Trophoblast cell (in vitro differentiated cells and primary cell): ENCODE results near the gene RGS7.

Experiments
- DNase-seq, 2 donors: peaks; one replicate each; pipeline ENCODE4 v3.0.0-alpha.2; 2016
- H2AFZ ChIP-seq: 2 replicates; pipeline ENCODE4 v1.6.1; 2013; ENCODE audit warnings: low read length, moderate library complexity, mild to moderate bottlenecking; ENCODE audit not compliant: insufficient read depth, poor library complexity
- H2AK5ac ChIP-seq: 2 replicates; pipeline ENCODE4 v1.6.1; 2013; ENCODE audit warnings: mild to moderate bottlenecking, low read length
- H2BK120ac ChIP-seq: 2 replicates; pipeline ENCODE4 v1.6.1; 2013; ENCODE audit warnings: low read length, mild to moderate bottlenecking, moderate library complexity; ENCODE audit not compliant: insufficient read depth, poor library complexity
- H2BK12ac ChIP-seq: 2 replicates; pipeline ENCODE4 v1.6.1; 2013; ENCODE audit warnings: mild to moderate bottlenecking, low read length, moderate library complexity
- H2BK5ac ChIP-seq: 2 replicates; pipeline ENCODE4 v1.6.1; 2013; ENCODE audit warnings: low read length, low read depth, moderate library complexity, mild to moderate bottlenecking; ENCODE audit not compliant: poor library complexity
- H3K14ac ChIP-seq: 2 replicates; pipeline ENCODE4 v1.6.1; 2013; ENCODE audit warnings: mild to moderate bottlenecking, low read length
- H3K18ac ChIP-seq: 2 replicates; pipeline ENCODE4 v1.6.1; 2013; ENCODE audit warnings: mild to moderate bottlenecking, low read length
- H3K23ac ChIP-seq: 2 replicates; pipeline ENCODE4 v1.6.1; 2013; ENCODE audit warnings: low read length
- H3K27ac ChIP-seq: 2 replicates; pipeline ENCODE4 v1.5.1; 2013; ENCODE audit warnings: low read depth, mild to moderate bottlenecking, inconsistent platforms, low read length, moderate library complexity
- H3K27me3 ChIP-seq: 2 replicates; pipeline ENCODE4 v1.6.1; 2013; ENCODE audit warnings: inconsistent platforms, mild to moderate bottlenecking, low read length, moderate library complexity; ENCODE audit not compliant: insufficient read depth
- H3K36me3 ChIP-seq, 2 experiments: 1 replicate in 1 of 2; 2 replicates in 1 of 2; pipeline ENCODE4 v1.6.1; 2013; ENCODE audit warnings: low read length in 2 of 2, mild to moderate bottlenecking in 2 of 2, moderate library complexity in 1 of 2; ENCODE audit not compliant: insufficient read depth in 2 of 2, control insufficient read depth in 1 of 2
- H3K4ac ChIP-seq: 2 replicates; pipeline ENCODE4 v1.6.1; 2013; ENCODE audit warnings: low read depth, mild to moderate bottlenecking, low read length, moderate library complexity
- H3K4me1 ChIP-seq, 2 experiments: 1 replicate in 1 of 2; 2 replicates in 1 of 2; pipeline ENCODE4 v1.6.1; 2013; ENCODE audit warnings: low read length in 2 of 2, mild to moderate bottlenecking in 2 of 2, moderate library complexity in 1 of 2; ENCODE audit not compliant: insufficient read depth in 2 of 2, control insufficient read depth in 1 of 2
- H3K4me2 ChIP-seq: 2 replicates; pipeline ENCODE4 v1.6.1; 2013; ENCODE audit warnings: inconsistent platforms, mild to moderate bottlenecking, low read length, moderate library complexity
- H3K4me3 ChIP-seq: 2 replicates; pipeline ENCODE4 v1.5.1; 2013; ENCODE audit warnings: mild to moderate bottlenecking, low read depth, low read length, inconsistent platforms
- H3K79me1 ChIP-seq: one replicate; pipeline ENCODE4 v1.6.1; 2013; ENCODE audit warnings: low read length
- H3K79me2 ChIP-seq: 2 replicates; pipeline ENCODE4 v1.6.1; 2013; ENCODE audit warnings: low read length, mild to moderate bottlenecking; ENCODE audit not compliant: control insufficient read depth, insufficient read depth, poor library complexity
- H3K9ac ChIP-seq: 2 replicates; pipeline ENCODE4 v1.6.1; 2013; ENCODE audit warnings: mild to moderate bottlenecking, low read length
- H3K9me3 ChIP-seq: 2 replicates; pipeline ENCODE4 v1.6.1; 2013; ENCODE audit warnings: low read depth, mild to moderate bottlenecking, control low read depth, inconsistent platforms, low read length; ENCODE audit not compliant: insufficient read depth
- H4K12ac ChIP-seq: 2 replicates; pipeline ENCODE4 v1.6.1; 2013; ENCODE audit warnings: low read depth, mild to moderate bottlenecking, low read length, moderate library complexity
- H4K8ac ChIP-seq: 2 replicates; pipeline ENCODE4 v1.6.1; 2013; ENCODE audit warnings: low read depth, mild to moderate bottlenecking, low read length, moderate library complexity
- H4K91ac ChIP-seq: one replicate; pipeline ENCODE4 v1.6.1; 2013; ENCODE audit warnings: low read depth, mild to moderate bottlenecking, low read length, moderate library complexity
- WGBS: extraction: QIAGEN DNeasy Blood & Tissue Kit; methylation state at CpG from one replicate; pipeline ENCODE4 v1.1.7; 2013; ENCODE audit warnings: missing lambda C conversion rate; ENCODE audit not compliant: insufficient read length, insufficient coverage; ENCODE audit errors: extremely low coverage; 5-methylcytosine and 5-hydroxymethylcytosine counted together

RGS7 gene

GRCh38 chr1:240917976-240918375 is 439.0 kb downstream of the RGS7 start:
- Histone ChIP-seq H2AK5ac (no peak overlapping the region), H3K9me3 (no peaks in the 10 kb centered on the region), H3K4me3 (no peak overlapping the region), H3K27ac (no peak overlapping the region), H3K36me3 (no peaks in the 10 kb centered on the region), H3K23ac (no peak overlapping the region), H3K79me1 (no peaks in the 10 kb centered on the region), H2BK5ac (no peak overlapping the region), H2BK12ac (no peak overlapping the region), H3K4ac (no peak overlapping the region), H2AFZ (no peak overlapping the region), H4K91ac (no peak overlapping the region), H2BK120ac (no peak overlapping the region), H4K12ac (no peak overlapping the region), H3K14ac (no peak overlapping the region), H3K9ac (no peak overlapping the region), H3K79me2 (no peaks in the 10 kb centered on the region), H3K4me1 (no peaks in the 10 kb centered on the region), H3K27me3 (no peaks in the 10 kb centered on the region), H3K18ac (no peak overlapping the region), H4K8ac (no peak overlapping the region), H3K4me2 (no peak overlapping the region)
- no peak for DNase-seq
- no CpG with 5 or more reads among the region's 1 CpG for WGBS

GRCh38 chr1:240914506-240914905 is 442.5 kb downstream of the RGS7 start:
- H3K79me1 ChIP-seq, result no peaks in the 10 kb centered on the region
- H3K4ac ChIP-seq, result no peak overlapping the region
- H3K14ac ChIP-seq, result no peak overlapping the region
- no peak overlapping the region for H2AK5ac ChIP-seq
- H4K8ac ChIP-seq, result no peak overlapping the region
- no peaks in the 10 kb centered on the region for H3K4me1 ChIP-seq
- no peak overlapping the region for H3K18ac ChIP-seq
- no peak overlapping the region for H3K4me3 ChIP-seq
- H2BK12ac ChIP-seq, result no peak overlapping the region
- H3K27ac ChIP-seq, result no peak overlapping the region
- H4K91ac ChIP-seq, result no peak overlapping the region
- no peaks in the 10 kb centered on the region for H3K27me3 ChIP-seq
- H3K9ac ChIP-seq, result no peak overlapping the region
- no peak overlapping the region for H3K4me2 ChIP-seq
- no peak overlapping the region for H2AFZ ChIP-seq
- H3K79me2 ChIP-seq, result no peaks in the 10 kb centered on the region
- no peak overlapping the region for H4K12ac ChIP-seq
- no peaks in the 10 kb centered on the region for H3K36me3 ChIP-seq
- no peak overlapping the region for H2BK120ac ChIP-seq
- DNase-seq, result no peak
- no CpG with 5 or more reads among the region's 1 CpG for WGBS
- H3K23ac ChIP-seq, result no peak overlapping the region
- no peaks in the 10 kb centered on the region for H3K9me3 ChIP-seq
- H2BK5ac ChIP-seq, result no peak overlapping the region

- no peak overlapping the region for H2BK12ac ChIP-seq
- H4K8ac ChIP-seq, result no peak overlapping the region
- DNase-seq, result no peak
- H3K18ac ChIP-seq, result no peak overlapping the region
- no peak overlapping the region for H3K4me2 ChIP-seq
- no peak overlapping the region for H3K27ac ChIP-seq
- no CpG with 5 or more reads among the region's 4 CpGs for WGBS
- H3K79me2 ChIP-seq, result no peaks in the 10 kb centered on the region
- H2AK5ac ChIP-seq, result no peak overlapping the region
- H3K27me3 ChIP-seq, result no peaks in the 10 kb centered on the region
- no peak overlapping the region for H4K91ac ChIP-seq
- no peak overlapping the region for H2BK120ac ChIP-seq
- no peaks in the 10 kb centered on the region for H3K9me3 ChIP-seq
- H3K36me3 ChIP-seq, result no peaks in the 10 kb centered on the region
- H3K4me1 ChIP-seq, result no peaks in the 10 kb centered on the region
- H3K23ac ChIP-seq, result no peak overlapping the region
- H2AFZ ChIP-seq, result no peak overlapping the region
- H3K14ac ChIP-seq, result no peak overlapping the region
- H3K9ac ChIP-seq, result no peak overlapping the region
- no peak overlapping the region for H4K12ac ChIP-seq
- H3K79me1 ChIP-seq, result no peaks in the 10 kb centered on the region
- H2BK5ac ChIP-seq, result no peak overlapping the region
- no peak overlapping the region for H3K4me3 ChIP-seq
- no peak overlapping the region for H3K4ac ChIP-seq
These were observed 444.2 kb downstream of the RGS7 start for GRCh38 chr1:240912821-240913220.

- Histone ChIP-seq H3K79me2 (no peaks in the 10 kb centered on the region), H4K12ac (no peak overlapping the region), H2AFZ (no peak overlapping the region), H3K9me3 (no peaks in the 10 kb centered on the region), H3K4ac (no peak overlapping the region), H2BK5ac (no peak overlapping the region), H3K27me3 (no peaks in the 10 kb centered on the region), H2BK120ac (no peak overlapping the region), H3K14ac (no peak overlapping the region), H3K23ac (no peak overlapping the region), H4K91ac (no peak overlapping the region), H3K36me3 (no peaks in the 10 kb centered on the region), H3K4me3 (no peak overlapping the region), H4K8ac (no peak overlapping the region), H3K18ac (no peak overlapping the region), H3K27ac (no peak overlapping the region), H3K9ac (no peak overlapping the region), H2AK5ac (no peak overlapping the region), H2BK12ac (no peak overlapping the region), H3K79me1 (no peaks in the 10 kb centered on the region), H3K4me1 (no peaks in the 10 kb centered on the region), H3K4me2 (no peak overlapping the region)
- no peak for DNase-seq
- WGBS, result no CpG with 5 or more reads among the region's 12 CpGs
These were observed 447.1 kb downstream of the RGS7 start for GRCh38 chr1:240909701-240910457.
